Measurements from ENCODE around the gene JAK1. TPM values are rescaled to one million over a fixed set of nuclear protein-coding genes. Genes with fewer than 3 reads are reported as not detected.

The JAK1 gene
- total and polyA plus RNA-seq, 2 donors (not counting 3 experiments of a cell fraction or from before 2014, with no cell fraction given): 68.8 to 177 TPM

DNA sequence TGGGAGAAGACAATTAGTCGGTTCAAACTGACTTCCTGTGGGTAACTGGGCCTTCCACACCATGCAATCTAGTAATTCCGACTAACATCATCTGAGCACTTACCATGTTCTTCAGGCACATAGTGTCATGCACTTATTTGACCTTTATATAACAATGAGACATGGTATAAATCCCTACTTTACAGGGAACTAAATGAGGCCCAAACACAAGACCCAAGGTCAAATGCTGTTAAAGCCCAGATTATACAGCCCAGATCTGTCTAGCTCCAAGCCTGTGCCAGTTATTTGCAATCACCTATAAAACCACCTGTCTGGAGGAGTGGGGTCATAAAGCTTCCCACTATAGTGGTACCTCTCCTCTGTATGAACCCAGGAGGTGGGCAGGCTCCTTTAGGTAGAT is 40.8 kb downstream of the JAK1 start:
- ChIA-PET POLR2A (no interaction called here), CTCF (interaction anchor here (1.4 kb wide), 1 partner anchor 9 kb away, joined by 3 read pairs; no protein-coding TSS in a partner anchor)
- dilution Hi-C loops (cut with MboI; ENCODE audit: extremely low pct_ligation_motif_present, low sequenced_read_pairs) (no loop called here), intact Hi-C loops (cut with micrococcal nuclease) (no loop called here)
- Histone ChIP-seq H3K4me1 (ENCODE audit: control insufficient read depth, extremely low read depth, insufficient read depth, low read length) (peaks cover 21% of the 10 kb centered on the region), H3K9ac (replicated peaks; ENCODE audit: extremely low read depth, insufficient read depth, low read length) (no peak overlapping the region), H3K9me3 (replicated peaks; ENCODE audit: control insufficient read depth, insufficient read depth, low read length) (no peaks in the 10 kb centered on the region), H3K27me3 (ENCODE audit: control insufficient read depth in 2 of 2, insufficient read depth in 2 of 2, low read length in 2 of 2) (no peaks in the 10 kb centered on the region), H3K36me3 (ENCODE audit: control insufficient read depth in 2 of 2, extremely low read depth in 1 of 2, insufficient read depth in 2 of 2, low read length in 2 of 2) (no peaks in the 10 kb centered on the region), H3K27ac (ENCODE audit: insufficient read depth, low read depth, low read length) (no peak overlapping the region), H3K79me2 (ENCODE audit: control insufficient read depth, insufficient read depth, low read length) (peaks cover 94% of the 10 kb centered on the region), H4K20me1 (replicated peaks; ENCODE audit: control insufficient read depth, extremely low read depth, insufficient read depth, low read length) (peaks cover 7% of the 10 kb centered on the region), H3K4me3 (replicated peaks in 1 of 3; ENCODE audit: insufficient read depth in 1 of 3, low read depth in 1 of 3, low read length in 3 of 3) (no peak overlapping the region), H2AFZ (ENCODE audit: low read depth, low read length) (no peak overlapping the region), H3K4me2 (ENCODE audit: insufficient read depth, low read length) (no peak overlapping the region), H3K9me1 (replicated peaks; ENCODE audit: control insufficient read depth, extremely low read depth, insufficient read depth, low read length) (no peaks in the 10 kb centered on the region)
- TF ChIP-seq MYC (IDR thresholded peaks at IDR 0.05; ENCODE audit: low read depth, low read length) (no peak), GATA2 (IDR thresholded peaks at IDR 0.05; ENCODE audit: insufficient read depth, insufficient read length, low read depth, low read length) (no peak), EZH2 (IDR thresholded peaks at IDR 0.05; ENCODE audit: borderline replicate concordance, low read depth, low read length, severe bottlenecking) (no peak), JUN (IDR thresholded peaks at IDR 0.05; ENCODE audit: borderline replicate concordance, insufficient read depth, insufficient read length, low read depth) (no peak), POLR2A (IDR thresholded peaks at IDR 0.05; ENCODE audit: low read depth, low read length) (no peak), FOS (IDR thresholded peaks at IDR 0.05; ENCODE audit: borderline replicate concordance, insufficient read depth, low read length) (no peak)
- TF ChIP-seq, protein P1, sequence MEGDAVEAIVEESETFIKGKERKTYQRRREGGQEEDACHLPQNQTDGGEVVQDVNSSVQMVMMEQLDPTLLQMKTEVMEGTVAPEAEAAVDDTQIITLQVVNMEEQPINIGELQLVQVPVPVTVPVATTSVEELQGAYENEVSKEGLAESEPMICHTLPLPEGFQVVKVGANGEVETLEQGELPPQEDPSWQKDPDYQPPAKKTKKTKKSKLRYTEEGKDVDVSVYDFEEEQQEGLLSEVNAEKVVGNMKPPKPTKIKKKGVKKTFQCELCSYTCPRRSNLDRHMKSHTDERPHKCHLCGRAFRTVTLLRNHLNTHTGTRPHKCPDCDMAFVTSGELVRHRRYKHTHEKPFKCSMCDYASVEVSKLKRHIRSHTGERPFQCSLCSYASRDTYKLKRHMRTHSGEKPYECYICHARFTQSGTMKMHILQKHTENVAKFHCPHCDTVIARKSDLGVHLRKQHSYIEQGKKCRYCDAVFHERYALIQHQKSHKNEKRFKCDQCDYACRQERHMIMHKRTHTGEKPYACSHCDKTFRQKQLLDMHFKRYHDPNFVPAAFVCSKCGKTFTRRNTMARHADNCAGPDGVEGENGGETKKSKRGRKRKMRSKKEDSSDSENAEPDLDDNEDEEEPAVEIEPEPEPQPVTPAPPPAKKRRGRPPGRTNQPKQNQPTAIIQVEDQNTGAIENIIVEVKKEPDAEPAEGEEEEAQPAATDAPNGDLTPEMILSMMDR (IDR thresholded peaks at IDR 0.05; ENCODE audit: extremely low read depth in 1 of 2, insufficient read depth in 1 of 2, low read depth in 1 of 2, low read length in 2 of 2): no peak
- TF ChIP-seq, protein P2, sequence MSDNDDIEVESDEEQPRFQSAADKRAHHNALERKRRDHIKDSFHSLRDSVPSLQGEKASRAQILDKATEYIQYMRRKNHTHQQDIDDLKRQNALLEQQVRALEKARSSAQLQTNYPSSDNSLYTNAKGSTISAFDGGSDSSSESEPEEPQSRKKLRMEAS (IDR thresholded peaks at IDR 0.05; ENCODE audit: insufficient read depth, insufficient read length): no peak
- DNase-seq (ENCODE audit: low read depth, low spot score): no peak
- no TSS peak for BruUV-seq (replicated peaks)
- no peak for FAIRE-seq

Measured in endothelial cell of umbilical vein (primary cell).